CD8-positive, alpha-beta memory T cell (primary cell): Measurements from ENCODE around the gene MAP3K21. TPM values are rescaled to one million over a fixed set of nuclear protein-coding genes. Genes with fewer than 3 reads are reported as not detected.

ENCODE experiments used
- CTCF ChIA-PET: fragments of 350-600 bp; sonication (Branson Sonifier 250); formaldehyde crosslinking; loops from one replicate; lab custom pipeline; 2021; ENCODE audit warnings: antibody characterized with exemption; lab: Charles Lee
- POLR2A ChIA-PET: fragments of 350-600 bp; sonication (Branson Sonifier 250); formaldehyde crosslinking; loops from one replicate; lab custom pipeline; 2021; ENCODE audit warnings: antibody characterized with exemption; lab: Charles Lee
- DNase-seq, 5 donors: peaks; one replicate each; pipeline versions ENCODE4 v3.0.0 to v3.0.0-alpha.2; 2020 to 2022; ENCODE audit warnings: mixed read lengths in 1 of 5
- H3K27ac ChIP-seq: one replicate; pipeline ENCODE4 v1.7.0; 2013; ENCODE audit warnings: low read depth, mild to moderate bottlenecking, low read length, moderate library complexity
- H3K27me3 ChIP-seq: 2 replicates; pipeline ENCODE4 v1.7.0; 2013; ENCODE audit warnings: low read length, mild to moderate bottlenecking; ENCODE audit not compliant: insufficient read depth, poor library complexity, severe bottlenecking
- H3K36me3 ChIP-seq: 2 replicates; pipeline ENCODE4 v1.7.0; 2013; ENCODE audit warnings: mild to moderate bottlenecking, low read length, moderate library complexity; ENCODE audit not compliant: insufficient read depth
- H3K4me1 ChIP-seq: 2 replicates; pipeline ENCODE4 v1.7.0; 2013; ENCODE audit warnings: mild to moderate bottlenecking, low read length, moderate library complexity; ENCODE audit not compliant: insufficient read depth
- H3K4me3 ChIP-seq: 2 replicates; pipeline ENCODE4 v1.7.0; 2013; ENCODE audit warnings: mild to moderate bottlenecking, low read length
- H3K9me3 ChIP-seq: 2 replicates; pipeline ENCODE4 v1.7.0; 2013; ENCODE audit warnings: mild to moderate bottlenecking, low read length
- H3K27ac Mint-ChIP-seq, 8 donors: one replicate each; pipeline ENCODE4 v1.8.0; 2020 to 2021; ENCODE audit warnings: mixed read lengths in 8 of 8, mild to moderate bottlenecking in 6 of 8, inconsistent platforms in 3 of 8, moderate library complexity in 3 of 8
- H3K27me3 Mint-ChIP-seq, 2 donors: one replicate each; pipeline ENCODE4 v1.8.0; 2020 to 2021; ENCODE audit warnings: mixed read lengths in 2 of 2, mild to moderate bottlenecking in 1 of 2, moderate library complexity in 1 of 2
- H3K36me3 Mint-ChIP-seq, 3 donors: one replicate each; pipeline ENCODE4 v1.8.0; 2020 to 2021; ENCODE audit warnings: mixed read lengths in 3 of 3, inconsistent platforms in 1 of 3, mild to moderate bottlenecking in 1 of 3
- H3K4me1 Mint-ChIP-seq, 3 donors: one replicate each; pipeline ENCODE4 v1.8.0; 2020 to 2021; ENCODE audit warnings: mixed read lengths in 3 of 3, inconsistent platforms in 1 of 3, mild to moderate bottlenecking in 1 of 3
- H3K4me3 Mint-ChIP-seq, 7 donors: one replicate each; pipeline ENCODE4 v1.8.0; 2020 to 2021; ENCODE audit warnings: mixed read lengths in 7 of 7, mild to moderate bottlenecking in 6 of 7, moderate library complexity in 4 of 7, inconsistent platforms in 2 of 7
- H3K9me3 Mint-ChIP-seq, 5 donors: one replicate each; pipeline ENCODE4 v1.8.0; 2020 to 2022; ENCODE audit warnings: mixed read lengths in 5 of 5, mild to moderate bottlenecking in 3 of 5, moderate library complexity in 2 of 5, inconsistent platforms in 1 of 5
- polyA plus RNA-seq: library from polyadenylated mRNA; unstranded; fragments of 300-500 nt; fragmentation: Illumina TruSeq; gene quantifications from one replicate; pipeline ENCODE4 v1.2.3, GENCODE V29; 2021
- total RNA-seq, 2 experiments: library from RNA; stranded (reverse); gene quantifications; one replicate each; pipeline ENCODE4 v1.2.3, GENCODE V29; 2021

The MAP3K21 gene
- total and polyA plus RNA-seq, 3 experiments from 2014 or later = 0.54 to 2.8 (median 2.8) TPM

GRCh38 chr1:233326811-233327650 is 493 bp upstream of the MAP3K21 start:
- Mint-ChIP-seq H3K27ac (peak overlapping the region; percentile 41 to 95 (median 61)), H3K36me3 (no peaks in the 10 kb centered on the region), H3K9me3 (no peaks in the 10 kb centered on the region), H3K27me3 (peaks cover 2 to 5% of the 10 kb centered on the region in 2 donors), H3K4me3 (peak overlapping the region; percentile 76 to 91 (median 86)), H3K4me1 (peaks cover 8 to 17% (median 13%) of the 10 kb centered on the region in 3 donors)
- no peaks in the 10 kb centered on the region for H3K36me3 ChIP-seq
- no peaks in the 10 kb centered on the region for H3K9me3 ChIP-seq
- DNase-seq = peak; percentile 72 to 93 (median 82)
- CTCF ChIA-PET = interaction anchor here (1.3 to 1.7 kb wide), 3 partner anchors 11 to 32 kb away, joined by 3 to 5 read pairs (median 5); no protein-coding TSS in a partner anchor
- no peaks in the 10 kb centered on the region for H3K27me3 ChIP-seq
- peaks cover 7% of the 10 kb centered on the region for H3K4me1 ChIP-seq
- no peak overlapping the region for H3K4me3 ChIP-seq
- POLR2A ChIA-PET = no interaction called here
- H3K27ac ChIP-seq = no peak overlapping the region

- Mint-ChIP-seq H3K36me3 (no peaks in the 10 kb centered on the region), H3K4me3 (peak overlapping the region; percentile 70 to 84 (median 78)), H3K27ac (no peak overlapping the region), H3K27me3 (peaks cover 5% of the 10 kb centered on the region in 2 donors), H3K9me3 (no peaks in the 10 kb centered on the region), H3K4me1 (peaks cover 8 to 17% (median 13%) of the 10 kb centered on the region in 3 donors)
- Histone ChIP-seq H3K27ac (no peak overlapping the region), H3K27me3 (no peaks in the 10 kb centered on the region), H3K4me1 (peaks cover 7% of the 10 kb centered on the region), H3K9me3 (no peaks in the 10 kb centered on the region), H3K36me3 (no peaks in the 10 kb centered on the region), H3K4me3 (peak overlapping the region; percentile 51)
- DNase-seq = peak; percentile 11 to 52 (median 32)
- POLR2A ChIA-PET = interaction anchor here (0.9 kb wide), 1 partner anchor 9 kb away, joined by 4 read pairs; no protein-coding TSS in a partner anchor
- CTCF ChIA-PET = interaction anchor here (0.8 to 1.7 kb wide), 5 partner anchors 9 to 37 kb away, joined by 3 to 5 read pairs (median 5); no protein-coding TSS in a partner anchor
Measured at GRCh38 chr1:233328142-233328921, 808 bp downstream of the MAP3K21 start.

- ChIA-PET POLR2A (interaction anchor here (0.6 kb wide), 1 partner anchor 20 kb away, joined by 3 read pairs; no protein-coding TSS in a partner anchor), CTCF (no interaction called here)
- no peak overlapping the region for H3K27ac ChIP-seq
- H3K36me3 ChIP-seq = no peaks in the 10 kb centered on the region
- Mint-ChIP-seq H3K36me3 (peaks cover 0 to 6% (median 0%) of the 10 kb centered on the region in 3 donors), H3K27ac (no peak overlapping the region), H3K27me3 (peaks cover 9 to 18% of the 10 kb centered on the region in 2 donors), H3K9me3 (no peaks in the 10 kb centered on the region), H3K4me3 (peak overlapping the region in 1 of 7 donors; percentile 2), H3K4me1 (peaks cover 5 to 14% (median 10%) of the 10 kb centered on the region in 3 donors)
- peaks cover 4% of the 10 kb centered on the region for H3K27me3 ChIP-seq
- no peak overlapping the region for H3K4me3 ChIP-seq
- no peaks in the 10 kb centered on the region for H3K9me3 ChIP-seq
- no peak for DNase-seq
- H3K4me1 ChIP-seq = peaks cover 7% of the 10 kb centered on the region
Measured at GRCh38 chr1:233331676-233332519, 4.4 kb downstream of the MAP3K21 start.

GRCh38 chr1:233333086-233333485 is 5.6 kb downstream of the MAP3K21 start:
- no peak overlapping the region for H3K27ac ChIP-seq
- H3K9me3 Mint-ChIP-seq = no peaks in the 10 kb centered on the region
- H3K4me1 ChIP-seq = peaks cover 7% of the 10 kb centered on the region
- H3K27me3 ChIP-seq = peaks cover 4% of the 10 kb centered on the region
- H3K36me3 ChIP-seq = no peaks in the 10 kb centered on the region
- H3K27me3 Mint-ChIP-seq = peaks cover 11 to 26% of the 10 kb centered on the region in 2 donors
- no peak for DNase-seq
- no peak overlapping the region for H3K4me3 ChIP-seq
- CTCF ChIA-PET = no interaction called here
- POLR2A ChIA-PET = no interaction called here
- peaks cover 0 to 6% (median 0%) of the 10 kb centered on the region in 3 donors for H3K36me3 Mint-ChIP-seq
- no peak overlapping the region for H3K27ac Mint-ChIP-seq
- H3K9me3 ChIP-seq = no peaks in the 10 kb centered on the region
- H3K4me1 Mint-ChIP-seq = peaks cover 4 to 12% (median 7%) of the 10 kb centered on the region in 3 donors
- H3K4me3 Mint-ChIP-seq = no peak overlapping the region

- no peak overlapping the region for H3K4me3 Mint-ChIP-seq
- Histone ChIP-seq H3K36me3 (no peaks in the 10 kb centered on the region), H3K9me3 (no peaks in the 10 kb centered on the region), H3K27ac (no peak overlapping the region), H3K27me3 (peaks cover 4% of the 10 kb centered on the region), H3K4me1 (peaks cover 1% of the 10 kb centered on the region), H3K4me3 (no peak overlapping the region)
- peaks cover under 1 to 6% (median 3%) of the 10 kb centered on the region in 3 donors for H3K4me1 Mint-ChIP-seq
- DNase-seq = no peak
- H3K27ac Mint-ChIP-seq = no peak overlapping the region
- peaks cover 13 to 35% of the 10 kb centered on the region in 2 donors for H3K27me3 Mint-ChIP-seq
- peaks cover 0 to 6% (median 0%) of the 10 kb centered on the region in 3 donors for H3K36me3 Mint-ChIP-seq
- ChIA-PET POLR2A (no interaction called here), CTCF (no interaction called here)
- H3K9me3 Mint-ChIP-seq = no peaks in the 10 kb centered on the region
Measured at GRCh38 chr1:233334092-233334491, 6.6 kb downstream of the MAP3K21 start.

GRCh38 chr1:233336554-233337456 is 9.3 kb downstream of the MAP3K21 start:
- no peak overlapping the region for H3K4me3 ChIP-seq
- no peaks in the 10 kb centered on the region for H3K4me1 Mint-ChIP-seq
- H3K4me3 Mint-ChIP-seq = no peak overlapping the region
- CTCF ChIA-PET = no interaction called here
- no peak overlapping the region for H3K27ac Mint-ChIP-seq
- POLR2A ChIA-PET = no interaction called here
- no peak overlapping the region for H3K27ac ChIP-seq
- peaks cover 4% of the 10 kb centered on the region for H3K27me3 ChIP-seq
- DNase-seq = no peak
- H3K9me3 ChIP-seq = no peaks in the 10 kb centered on the region
- peaks cover 18 to 53% of the 10 kb centered on the region in 2 donors for H3K27me3 Mint-ChIP-seq
- no peaks in the 10 kb centered on the region for H3K9me3 Mint-ChIP-seq
- H3K4me1 ChIP-seq = no peaks in the 10 kb centered on the region
- no peaks in the 10 kb centered on the region for H3K36me3 ChIP-seq
- H3K36me3 Mint-ChIP-seq = peaks cover 0 to 15% (median 0%) of the 10 kb centered on the region in 3 donors

GRCh38 chr1:233337505-233337904 is 10.0 kb downstream of the MAP3K21 start:
- no peaks in the 10 kb centered on the region for H3K36me3 ChIP-seq
- H3K4me3 ChIP-seq = no peak overlapping the region
- Mint-ChIP-seq H3K27ac (no peak overlapping the region), H3K36me3 (peaks cover 0 to 18% (median 0%) of the 10 kb centered on the region in 3 donors), H3K4me1 (no peaks in the 10 kb centered on the region), H3K9me3 (no peaks in the 10 kb centered on the region), H3K27me3 (peaks cover 18 to 54% of the 10 kb centered on the region in 2 donors), H3K4me3 (no peak overlapping the region)
- no peaks in the 10 kb centered on the region for H3K4me1 ChIP-seq
- H3K27ac ChIP-seq = no peak overlapping the region
- H3K9me3 ChIP-seq = no peaks in the 10 kb centered on the region
- ChIA-PET CTCF (no interaction called here), POLR2A (no interaction called here)
- H3K27me3 ChIP-seq = peaks cover 4% of the 10 kb centered on the region
- DNase-seq = no peak
